Psoas muscle (tissue), 8 donors: ENCODE results near the gene SRP14. TPM values are rescaled to one million over a fixed set of nuclear protein-coding genes. Genes with fewer than 3 reads are reported as not detected.

Source experiments
- ATAC-seq, 4 donors: fragments of 200-7000 bp; cut with Tn5 transposase; one replicate each; pipeline ENCODE4 v1.9.1; 2020; ENCODE audit warnings: moderate library complexity in 3 of 4, mild to moderate bottlenecking in 2 of 4
- DNase-seq, 2 donors: peaks; one replicate each; pipeline ENCODE4 v3.0.0-alpha.2; 2020
- H3K27ac ChIP-seq: fragments of 200-600 bp; one replicate; pipeline ENCODE4 v1.8.0; 2022
- H3K27me3 ChIP-seq, 3 donors: fragments of 200-600 bp in 1 of 3; one replicate each; pipeline versions ENCODE4 v1.6.1 to v1.8.0; 2013 to 2022; ENCODE audit warnings: low read length in 2 of 3, mild to moderate bottlenecking in 2 of 3, moderate library complexity in 1 of 3; ENCODE audit not compliant: insufficient read depth in 3 of 3
- H3K36me3 ChIP-seq, 2 donors: fragments of 200-600 bp in 1 of 2; one replicate each; pipeline versions ENCODE4 v1.6.1 to v1.8.0; 2013 to 2022; ENCODE audit warnings: low read depth in 1 of 2, mild to moderate bottlenecking in 1 of 2, moderate library complexity in 1 of 2; ENCODE audit not compliant: insufficient read depth in 1 of 2
- H3K4me1 ChIP-seq: fragments of 200-600 bp; one replicate; pipeline ENCODE4 v1.8.0; 2022
- H3K4me3 ChIP-seq: fragments of 200-600 bp; one replicate; pipeline ENCODE4 v1.8.0; 2022; ENCODE audit warnings: mild to moderate bottlenecking
- H3K9me3 ChIP-seq: fragments of 200-600 bp; one replicate; pipeline ENCODE4 v1.8.0; 2022
- CTCF ChIP-seq: fragments of 200-600 bp; IDR thresholded peaks from one replicate; pipeline ENCODE4 v1.8.0; 2022; ENCODE audit warnings: antibody characterized with exemption
- WGBS, 3 donors: extraction: QIAGEN DNeasy Blood & Tissue Kit; methylation state at CpG; one replicate each; pipeline versions ENCODE4 v1.1.6 to v1.1.7; 2013; 5-methylcytosine and 5-hydroxymethylcytosine counted together
- intact Hi-C, 2 donors: fragments of 100-400 bp; cut with DNase I; formaldehyde crosslinking; loops; one replicate each; pipeline versions ENCODE4 v1.11.0 to v1.14.2; 2022
- polyA plus RNA-seq, 3 donors: library from polyadenylated mRNA; stranded (reverse); fragments of 200-250 nt; gene quantifications; one replicate each; pipeline ENCODE4 v1.2.3, GENCODE V29; 2013
- total RNA-seq, 4 donors: library from RNA; stranded (reverse); fragmentation: NEBNext Ultra II Directional in 2 of 4; extraction: Animal tissue kit (Norgen Biotek cat#: 25700) in 2 of 4; gene quantifications; one replicate each; pipeline versions ENCODE4 v1.2.1 to v1.2.4, GENCODE V29; 2021 to 2023
- donor health status: healthy with polysubstance abuse.
- donor health status: DM: no; HTN: no; CAD: no; lungs with moderate emphysema.
- donor health status: Bipolar disorder and iron deficiency.
- donor health status: healthy.
- donor health status: DM: yes; HTN: yes; CAD: no.
- donor health status: DM: no; HTN: no; CAD: no.
- donor health status: DM: no; HTN: no; CAD: no.
- donor health status: DM: yes; HTN: yes; CAD: no.

SRP14 gene
- total and polyA plus RNA-seq, 7 donors: 134 to 288 (median 170) TPM

GRCh38 chr15:40059821-40060220 lies 20.8 kb upstream of the SRP14 start:
- Histone ChIP-seq H3K36me3 (no peaks in the 10 kb centered on the region), H3K27me3 (no peaks in the 10 kb centered on the region), H3K9me3 (no peaks in the 10 kb centered on the region), H3K4me3 (no peak overlapping the region), H3K27ac (no peak overlapping the region), H3K4me1 (peaks cover 47% of the 10 kb centered on the region)
- WGBS, 3 donors: 90 to 98% (median 93%) methylated on average over 11 of the region's 11 CpGs
- no peak for ATAC-seq
- intact Hi-C loops: no loop called here
- no peak for DNase-seq
- TF ChIP-seq CTCF: no peak

GRCh38 chr15:40058476-40059140 lies 19.6 kb upstream of the SRP14 start:
- no peak overlapping the region for H3K27ac ChIP-seq
- ATAC-seq (no peak), DNase-seq (no peak)
- H3K4me1 ChIP-seq: peaks cover 51% of the 10 kb centered on the region
- no peak overlapping the region for H3K4me3 ChIP-seq
- intact Hi-C loops: no loop called here
- no peaks in the 10 kb centered on the region for H3K36me3 ChIP-seq
- 92 to 93% (median 93%) methylated on average over 3 of the region's 3 CpGs for WGBS, 3 donors
- H3K27me3 ChIP-seq: no peaks in the 10 kb centered on the region
- no peak for TF ChIP-seq CTCF
- no peaks in the 10 kb centered on the region for H3K9me3 ChIP-seq

GRCh38 chr15:40055576-40056293 lies 16.8 kb upstream of the SRP14 start:
- Histone ChIP-seq H3K4me1 (peaks cover 41% of the 10 kb centered on the region), H3K27me3 (no peaks in the 10 kb centered on the region), H3K27ac (peak overlapping the region; percentile 73), H3K36me3 (no peaks in the 10 kb centered on the region), H3K9me3 (no peaks in the 10 kb centered on the region), H3K4me3 (no peak overlapping the region)
- peak; percentile 56 to 90 (median 74) for ATAC-seq
- WGBS, 3 donors: 37 to 49% (median 40%) methylated on average over 14 of the region's 14 CpGs
- no peak for TF ChIP-seq CTCF
- intact Hi-C loops: no loop called here
- DNase-seq: peak in 1 of 2 donors; percentile 90

- H3K4me3 ChIP-seq: no peak overlapping the region
- H3K27ac ChIP-seq: peak overlapping the region; percentile 73
- WGBS, 3 donors: 15 to 27% (median 20%) methylated on average over 6 of the region's 6 CpGs
- H3K4me1 ChIP-seq: peaks cover 42% of the 10 kb centered on the region
- DNase-seq (peak in 1 of 2 donors; percentile 72), ATAC-seq (peak; percentile 77 to 89 (median 82))
- H3K36me3 ChIP-seq: no peaks in the 10 kb centered on the region
- TF ChIP-seq CTCF: no peak
- no peaks in the 10 kb centered on the region for H3K27me3 ChIP-seq
- no peaks in the 10 kb centered on the region for H3K9me3 ChIP-seq
- intact Hi-C loops: no loop called here
Measured at GRCh38 chr15:40054855-40055575, 16.0 kb upstream of the SRP14 start.
